ENCODE measurements around the gene AREL1.

The AREL1 gene

GRCh38 chr14:74723134-74723533 is 10.3 kb upstream of the AREL1 start (continued):
- no peak for TF ChIP-seq ZNF580 (tag by site-specific recombination; IDR thresholded peaks at IDR 0.05)
- TF ChIP-seq ZNF23 (tag by site-specific recombination; IDR thresholded peaks at IDR 0.05; ENCODE audit: borderline replicate concordance) = no peak
- no peak for TF ChIP-seq ZNF416 (tag by site-specific recombination; IDR thresholded peaks at IDR 0.05)
- TF ChIP-seq PRDM10 (tag by site-specific recombination; IDR thresholded peaks at IDR 0.05) = no peak
- TF ChIP-seq ZNF626 (tag by site-specific recombination; IDR thresholded peaks at IDR 0.05) = no peak
- TF ChIP-seq ZNF169 (tag by site-specific recombination; IDR thresholded peaks at IDR 0.05) = no peak
- TF ChIP-seq ZNF776 (tag by site-specific recombination; IDR thresholded peaks at IDR 0.05; ENCODE audit: borderline replicate concordance) = no peak
- TF ChIP-seq ZNF121 (tag by site-specific recombination; IDR thresholded peaks at IDR 0.05) = no peak
- no peak for TF ChIP-seq ZNF175 (tag by site-specific recombination; IDR thresholded peaks at IDR 0.05)
- no peak for TF ChIP-seq ZBTB48 (tag by site-specific recombination; IDR thresholded peaks at IDR 0.05)
- no peak for TF ChIP-seq ZNF449 (tag by site-specific recombination; IDR thresholded peaks at IDR 0.05)
- no peak for TF ChIP-seq YY2 (tag by site-specific recombination; IDR thresholded peaks at IDR 0.05)
- no peak for TF ChIP-seq KLF9 (tag by site-specific recombination; IDR thresholded peaks at IDR 0.05; ENCODE audit: low read depth)
- no peak for TF ChIP-seq ZNF830 (tag by site-specific recombination; IDR thresholded peaks at IDR 0.05; ENCODE audit: low read depth)
- TF ChIP-seq ZNF146 (tag by site-specific recombination; IDR thresholded peaks at IDR 0.05) = no peak

- CTCF ChIA-PET = no interaction called here
- Histone ChIP-seq H3K36me3 (ENCODE audit: control insufficient read depth in 2 of 2, insufficient read depth in 1 of 2, low read length in 2 of 2) (peaks cover 60 to 67% of the 10 kb centered on the region in 2 experiments), H3K9me3 (ENCODE audit: control insufficient read depth, insufficient read depth, low read depth, low read length) (no peaks in the 10 kb centered on the region), H3K4me1 (ENCODE audit: control insufficient read depth, insufficient read depth, low read length) (no peaks in the 10 kb centered on the region), H3K27ac (ENCODE audit: extremely low read depth, low read depth, low read length) (no peak overlapping the region), H3K4me3 (ENCODE audit: low read depth, low read length) (no peak overlapping the region)
- no peak for TF ChIP-seq ZNF571 (tag by site-specific recombination; IDR thresholded peaks at IDR 0.05)
- no peak for TF ChIP-seq ELK4 (IDR thresholded peaks at IDR 0.05; ENCODE audit: borderline replicate concordance, low read depth, low read length)
- TF ChIP-seq ZNF529 (tag by site-specific recombination; IDR thresholded peaks at IDR 0.05; ENCODE audit: insufficient replicate concordance) = no peak
- no peak for TF ChIP-seq FEZF1 (tag by site-specific recombination; IDR thresholded peaks at IDR 0.05)
- POLR2A ChIA-PET = interaction anchor here (0.6 to 0.7 kb wide), 3 partner anchors 37 to 235 kb away, joined by 3 to 8 read pairs (median 3); no protein-coding TSS in a partner anchor
These were observed 7.6 kb upstream of the AREL1 start for GRCh38 chr14:74720526-74720925.
